HEK293 (cell line): ENCODE measurements around the gene THSD4.

Experiments used
- CTCF ChIA-PET: fragments of 350-600 bp; formaldehyde crosslinking; extraction: SDS; loops from one replicate; lab custom pipeline; 2021; ENCODE audit warnings: antibody characterized with exemption; lab: Yijun Ruan, JAX
- POLR2A ChIA-PET: fragments of 300-600 bp; formaldehyde crosslinking; extraction: SDS; loops from one replicate; lab custom pipeline; 2020; ENCODE audit warnings: antibody characterized with exemption, inconsistent platforms; lab: Yijun Ruan, JAX
- H3K27ac ChIP-seq: fragments of 200-500 bp; sonication (Bioruptor generic); 2 replicates; pipeline ENCODE4 v1.5.1; 2014; ENCODE audit warnings: low read depth, low read length, control low read depth, inconsistent platforms; ENCODE audit errors: extremely low read depth
- H3K36me3 ChIP-seq, 2 experiments: fragments of 200-500 bp in 1 of 2; sonication (Bioruptor generic) in 1 of 2; 1 replicate in 1 of 2; 2 replicates in 1 of 2; pipeline ENCODE4 v1.5.1; 2014 to 2017; ENCODE audit warnings: inconsistent platforms in 2 of 2, low read length in 2 of 2; ENCODE audit not compliant: control insufficient read depth in 2 of 2, insufficient read depth in 1 of 2
- H3K4me1 ChIP-seq: fragments of 200-500 bp; sonication (Bioruptor generic); 2 replicates; pipeline ENCODE4 v1.5.1; 2014; ENCODE audit warnings: mild to moderate bottlenecking, low read length, inconsistent platforms; ENCODE audit not compliant: control insufficient read depth, insufficient read depth
- H3K4me3 ChIP-seq: 2 replicates; pipeline ENCODE4 v1.5.1; 2011; ENCODE audit warnings: low read depth, mild to moderate bottlenecking, control low read depth, low read length, moderate library complexity
- H3K9me3 ChIP-seq: fragments of 200-500 bp; sonication (Bioruptor generic); 2 replicates; pipeline ENCODE4 v1.5.1; 2014; ENCODE audit warnings: low read depth, low read length, inconsistent platforms; ENCODE audit not compliant: control insufficient read depth, insufficient read depth
- CTCF ChIP-seq: fragments of 450-650 bp; formaldehyde crosslinking; IDR thresholded peaks from 2 replicates; pipeline ENCODE4 v1.5.1; 2016; ENCODE audit warnings: missing biosample characterization, missing genetic modification characterization
- KLF16 ChIP-seq: fragments of 450-650 bp; formaldehyde crosslinking; IDR thresholded peaks from 2 replicates; pipeline ENCODE4 v1.5.1; 2017; ENCODE audit warnings: missing biosample characterization, missing genetic modification characterization
- SCRT1 ChIP-seq: fragments of 450-650 bp; formaldehyde crosslinking; IDR thresholded peaks from 2 replicates; pipeline ENCODE4 v1.5.1; 2016; ENCODE audit warnings: missing biosample characterization, missing genetic modification characterization, borderline replicate concordance
- SCRT2 ChIP-seq: fragments of 450-650 bp; formaldehyde crosslinking; IDR thresholded peaks from 2 replicates; pipeline ENCODE4 v1.5.1; 2016; ENCODE audit warnings: missing biosample characterization, missing genetic modification characterization
- SP7 ChIP-seq: fragments of 450-650 bp; formaldehyde crosslinking; IDR thresholded peaks from 2 replicates; pipeline ENCODE4 v1.5.1; 2016; ENCODE audit warnings: missing biosample characterization, missing genetic modification characterization
- ZBTB44 ChIP-seq: fragments of 450-650 bp; IDR thresholded peaks from 2 replicates; pipeline ENCODE4 v1.5.1; 2018; ENCODE audit warnings: missing biosample characterization, mild to moderate bottlenecking, missing genetic modification characterization
- ZBTB49 ChIP-seq: fragments of 450-650 bp; formaldehyde crosslinking; IDR thresholded peaks from 2 replicates; pipeline ENCODE4 v1.5.1; 2016; ENCODE audit warnings: missing biosample characterization, missing genetic modification characterization, low read depth
- ZNF138 ChIP-seq: fragments of 450-650 bp; formaldehyde crosslinking; IDR thresholded peaks from 2 replicates; pipeline ENCODE4 v1.5.1; 2016; ENCODE audit warnings: missing biosample characterization, missing genetic modification characterization, borderline replicate concordance
- ZNF169 ChIP-seq: fragments of 450-650 bp; formaldehyde crosslinking; IDR thresholded peaks from 2 replicates; pipeline ENCODE4 v1.5.1; 2016; ENCODE audit warnings: missing biosample characterization, missing genetic modification characterization
- ZNF2 ChIP-seq: fragments of 450-650 bp; formaldehyde crosslinking; IDR thresholded peaks from 2 replicates; pipeline ENCODE4 v1.5.1; 2016; ENCODE audit warnings: missing biosample characterization, missing genetic modification characterization
- ZNF26 ChIP-seq: fragments of 450-650 bp; formaldehyde crosslinking; IDR thresholded peaks from 2 replicates; pipeline ENCODE4 v1.5.1; 2016; ENCODE audit warnings: missing biosample characterization, missing genetic modification characterization
- ZNF266 ChIP-seq: fragments of 450-650 bp; formaldehyde crosslinking; IDR thresholded peaks from 2 replicates; pipeline ENCODE4 v1.5.1; 2016; ENCODE audit warnings: missing biosample characterization, missing genetic modification characterization, low read depth
- ZNF311 ChIP-seq: fragments of 450-650 bp; formaldehyde crosslinking; IDR thresholded peaks from 2 replicates; pipeline ENCODE4 v1.5.1; 2017; ENCODE audit warnings: missing biosample characterization, missing genetic modification characterization, borderline replicate concordance
- ZNF548 ChIP-seq: fragments of 450-650 bp; formaldehyde crosslinking; IDR thresholded peaks from 2 replicates; pipeline ENCODE4 v1.5.1; 2016; ENCODE audit warnings: missing biosample characterization, missing genetic modification characterization
- ZNF558 ChIP-seq: fragments of 450-650 bp; formaldehyde crosslinking; IDR thresholded peaks from 2 replicates; pipeline ENCODE4 v1.5.1; 2016; ENCODE audit warnings: missing biosample characterization, missing genetic modification characterization
- ZNF654 ChIP-seq: fragments of 450-650 bp; formaldehyde crosslinking; IDR thresholded peaks from 2 replicates; pipeline ENCODE4 v1.5.1; 2016; ENCODE audit warnings: low read depth, missing biosample characterization, missing genetic modification characterization
- ZNF660 ChIP-seq: fragments of 450-650 bp; IDR thresholded peaks from 2 replicates; pipeline ENCODE4 v1.5.1; 2018; ENCODE audit warnings: missing biosample characterization, mild to moderate bottlenecking, missing genetic modification characterization
- ZNF677 ChIP-seq: fragments of 450-650 bp; IDR thresholded peaks from 2 replicates; pipeline ENCODE4 v1.5.0; 2018; ENCODE audit warnings: missing biosample characterization, mild to moderate bottlenecking, missing genetic modification characterization, moderate library complexity
- ZNF707 ChIP-seq: fragments of 450-650 bp; formaldehyde crosslinking; IDR thresholded peaks from 2 replicates; pipeline ENCODE4 v1.5.1; 2016; ENCODE audit warnings: missing biosample characterization, missing genetic modification characterization
- ZNF768 ChIP-seq: fragments of 450-650 bp; formaldehyde crosslinking; IDR thresholded peaks from 2 replicates; pipeline ENCODE4 v1.5.1; 2018; ENCODE audit warnings: missing biosample characterization, mild to moderate bottlenecking, missing genetic modification characterization
- ZSCAN30 ChIP-seq: fragments of 450-650 bp; IDR thresholded peaks from 2 replicates; pipeline ENCODE4 v1.5.1; 2018; ENCODE audit warnings: missing biosample characterization, mild to moderate bottlenecking, missing genetic modification characterization, moderate library complexity

THSD4 gene

GRCh38 chr15:71440489-71441110, 325.3 kb downstream of the THSD4 start (continued):
- TF ChIP-seq CTCF (tag by site-specific recombination) (peak; percentile 51; the same call in 1 of the 2 replicates), ZNF558 (tag by site-specific recombination) (no peak), ZNF2 (tag by site-specific recombination) (peak; percentile 73; the same call in 1 of the 2 replicates), ZNF266 (tag by site-specific recombination) (no peak), ZNF660 (tag by site-specific recombination) (peak; percentile 77; the same call in 1 of the 2 replicates), ZNF654 (tag by site-specific recombination) (peak; percentile 80)

GRCh38 chr15:71443538-71443937, 328.3 kb downstream of the THSD4 start:
- TF ChIP-seq ZNF654 (tag by site-specific recombination) = peak; percentile 46
- no peak for TF ChIP-seq ZNF26 (tag by site-specific recombination)
- peak; percentile 98 for TF ChIP-seq SCRT2 (tag by site-specific recombination)
- peak; percentile 5; the same call in 1 of the 2 replicates for TF ChIP-seq SP7
- TF ChIP-seq ZNF677 (tag by site-specific recombination) = no peak
- peak; percentile 46; the same call in 1 of the 2 replicates for TF ChIP-seq ZNF768
- peak; percentile 40; the same call in 1 of the 2 replicates for TF ChIP-seq ZNF660 (tag by site-specific recombination)
- peak; percentile 96 for TF ChIP-seq SCRT1 (tag by site-specific recombination)
- 0 out of 2 replicates have a peak, but pooled peaks have one; percentile 7 for TF ChIP-seq ZBTB44 (tag by site-specific recombination)
- CTCF ChIA-PET = interaction anchor here (0.6 to 3.3 kb wide), 53 partner anchors 8 to 970 kb away, joined by 3 to 37 read pairs (median 3); partner anchors contain the start of genes LRRC49 and THSD4
- Histone ChIP-seq H3K9me3 (no peaks in the 10 kb centered on the region), H3K36me3 (no peaks in the 10 kb centered on the region), H3K27ac (no peak overlapping the region), H3K4me3 (no peak overlapping the region), H3K4me1 (peaks cover 13% of the 10 kb centered on the region)
- POLR2A ChIA-PET = interaction anchor here (2.4 kb wide), 1 partner anchor 328 kb away, joined by 5 read pairs; the partner anchor contains the start of gene THSD4

GRCh38 chr15:71444032-71444810, 328.9 kb downstream of the THSD4 start:
- Histone ChIP-seq H3K9me3 (no peaks in the 10 kb centered on the region), H3K4me1 (peaks cover 13% of the 10 kb centered on the region), H3K4me3 (no peak overlapping the region), H3K36me3 (no peaks in the 10 kb centered on the region), H3K27ac (no peak overlapping the region)
- TF ChIP-seq ZNF548 (tag by site-specific recombination) (no peak), KLF16 (no peak), ZNF311 (no peak), ZNF707 (tag by site-specific recombination) (no peak), ZNF138 (no peak), ZNF26 (tag by site-specific recombination) (no peak), ZNF169 (no peak), ZBTB49 (tag by site-specific recombination) (no peak), ZSCAN30 (no peak)
- POLR2A ChIA-PET = interaction anchor here (1.1 to 2.4 kb wide), 2 partner anchors 319 to 329 kb away, joined by 3 to 5 read pairs; partner anchors contain the start of gene THSD4
- CTCF ChIA-PET = interaction anchor here (0.6 to 3.3 kb wide), 47 partner anchors 8 to 620 kb away, joined by 3 to 37 read pairs (median 4); partner anchors contain the start of genes LRRC49 and THSD4
